ENCODE measurements around the gene SORBS2.
"Not testable (repeated sequence)": the region's sequence is repeated elsewhere in the genome, so short reads cannot be mapped to it uniquely, and the experiment has no call there.

Gene SORBS2, protein sequence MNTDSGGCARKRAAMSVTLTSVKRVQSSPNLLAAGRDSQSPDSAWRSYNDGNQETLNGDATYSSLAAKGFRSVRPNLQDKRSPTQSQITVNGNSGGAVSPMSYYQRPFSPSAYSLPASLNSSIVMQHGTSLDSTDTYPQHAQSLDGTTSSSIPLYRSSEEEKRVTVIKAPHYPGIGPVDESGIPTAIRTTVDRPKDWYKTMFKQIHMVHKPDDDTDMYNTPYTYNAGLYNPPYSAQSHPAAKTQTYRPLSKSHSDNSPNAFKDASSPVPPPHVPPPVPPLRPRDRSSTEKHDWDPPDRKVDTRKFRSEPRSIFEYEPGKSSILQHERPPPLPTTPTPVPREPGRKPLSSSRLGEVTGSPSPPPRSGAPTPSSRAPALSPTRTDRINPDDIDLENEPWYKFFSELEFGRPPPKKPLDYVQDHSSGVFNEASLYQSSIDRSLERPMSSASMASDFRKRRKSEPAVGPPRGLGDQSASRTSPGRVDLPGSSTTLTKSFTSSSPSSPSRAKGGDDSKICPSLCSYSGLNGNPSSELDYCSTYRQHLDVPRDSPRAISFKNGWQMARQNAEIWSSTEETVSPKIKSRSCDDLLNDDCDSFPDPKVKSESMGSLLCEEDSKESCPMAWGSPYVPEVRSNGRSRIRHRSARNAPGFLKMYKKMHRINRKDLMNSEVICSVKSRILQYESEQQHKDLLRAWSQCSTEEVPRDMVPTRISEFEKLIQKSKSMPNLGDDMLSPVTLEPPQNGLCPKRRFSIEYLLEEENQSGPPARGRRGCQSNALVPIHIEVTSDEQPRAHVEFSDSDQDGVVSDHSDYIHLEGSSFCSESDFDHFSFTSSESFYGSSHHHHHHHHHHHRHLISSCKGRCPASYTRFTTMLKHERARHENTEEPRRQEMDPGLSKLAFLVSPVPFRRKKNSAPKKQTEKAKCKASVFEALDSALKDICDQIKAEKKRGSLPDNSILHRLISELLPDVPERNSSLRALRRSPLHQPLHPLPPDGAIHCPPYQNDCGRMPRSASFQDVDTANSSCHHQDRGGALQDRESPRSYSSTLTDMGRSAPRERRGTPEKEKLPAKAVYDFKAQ (N-terminal part only)

DNA sequence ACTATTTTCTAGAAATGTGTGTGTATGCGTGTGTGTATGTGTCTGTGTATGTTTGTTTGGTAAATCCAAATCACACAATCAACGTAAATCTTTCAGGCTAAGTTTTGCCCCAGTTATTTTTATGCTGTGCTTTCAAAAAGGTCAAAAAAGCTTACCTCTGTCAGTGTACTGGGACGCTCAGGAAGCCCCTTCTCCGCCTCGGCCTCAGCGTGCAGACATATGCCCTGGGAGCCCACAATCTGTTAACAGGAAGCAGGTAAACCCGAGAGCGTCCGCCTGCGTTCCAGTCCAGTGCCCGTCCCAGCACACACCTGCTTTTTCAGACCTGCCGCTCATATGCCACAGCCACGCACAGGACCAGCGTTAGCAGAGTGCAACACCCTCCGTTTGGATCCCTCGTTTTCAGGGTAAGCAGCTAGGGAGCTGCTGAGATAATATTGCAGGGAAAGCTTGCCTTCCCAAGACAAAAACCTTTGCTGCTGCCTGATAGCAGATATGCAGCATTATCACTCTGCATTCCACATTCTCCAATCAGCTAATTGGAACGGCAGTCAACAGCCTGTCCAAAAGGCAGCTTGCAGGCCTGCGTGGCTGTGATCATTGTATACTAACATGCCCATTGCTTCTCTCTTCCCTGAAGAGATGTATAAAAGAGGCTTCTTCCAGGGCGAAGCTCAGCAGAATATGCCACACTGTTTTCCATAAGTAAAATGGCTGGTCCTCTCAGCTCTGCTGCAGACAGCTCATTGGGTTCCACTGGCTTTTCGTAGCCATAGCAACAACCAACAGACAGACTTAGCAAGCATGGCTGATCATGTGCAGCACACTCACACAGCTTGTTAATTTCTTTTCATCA is at the start of gene SORBS2:
Gene SORBS2 (minus strand): TSS at position 686 of the 856 bp plus-strand sequence. CDS start 121,623 bp downstream, outside the sequence.
- Histone ChIP-seq H3K4me1 (ENCODE audit: control insufficient read depth in 1 of 2, insufficient read depth in 2 of 2, low read length in 2 of 2) (peaks cover 0 to 7% of the 10 kb centered on the region in 2 donors), H3K27ac (ENCODE audit: low read length) (peak within 1 kb of the TSS; percentile 67), H3K36me3 (ENCODE audit: control insufficient read depth in 1 of 2, insufficient read depth in 2 of 2, low read length in 2 of 2) (no peaks in the 10 kb centered on the region), H3K4me3 (ENCODE audit: low read depth in 1 of 2, low read length in 2 of 2) (peak within 1 kb of the TSS; percentile 64 to 74), H3K9me3 (ENCODE audit: control insufficient read depth in 1 of 2, low read length in 2 of 2) (no peaks in the 10 kb centered on the region), H3K27me3 (ENCODE audit: low read depth, low read length) (no peaks in the 10 kb centered on the region)

DNA sequence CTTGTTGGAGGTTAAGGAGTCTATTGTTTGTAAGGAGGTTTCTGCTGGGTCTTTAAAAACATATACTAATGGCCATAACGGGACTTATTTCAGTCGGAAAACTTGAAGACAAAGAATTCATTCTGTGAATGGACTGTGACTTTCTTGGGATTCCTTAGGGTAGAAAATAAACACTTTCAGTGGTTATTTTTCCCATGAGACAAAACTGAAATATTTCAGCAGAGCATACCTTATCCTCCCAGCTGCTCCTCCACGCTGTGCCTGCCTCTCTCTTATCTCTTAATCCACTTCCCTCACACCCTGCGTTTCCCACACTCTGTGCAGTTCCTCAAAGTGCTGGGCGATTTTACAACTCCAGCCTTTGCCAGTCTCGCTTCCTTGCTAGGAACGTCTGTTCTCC is 47.1 kb upstream of the SORBS2 start:
- H3K4me1 ChIP-seq (ENCODE audit: control insufficient read depth in 1 of 2, insufficient read depth in 2 of 2, low read length in 2 of 2), result no peaks in the 10 kb centered on the region
- H3K36me3 ChIP-seq (ENCODE audit: control insufficient read depth in 1 of 2, insufficient read depth in 2 of 2, low read length in 2 of 2), result no peaks in the 10 kb centered on the region
- H3K27ac ChIP-seq (ENCODE audit: low read length), result no peak overlapping the region
- H3K4me3 ChIP-seq (ENCODE audit: low read depth in 1 of 2, low read length in 2 of 2), result no peak overlapping the region
- no peaks in the 10 kb centered on the region for H3K27me3 ChIP-seq (ENCODE audit: low read depth, low read length)
- no peaks in the 10 kb centered on the region for H3K9me3 ChIP-seq (ENCODE audit: control insufficient read depth in 1 of 2, low read length in 2 of 2)

DNA sequence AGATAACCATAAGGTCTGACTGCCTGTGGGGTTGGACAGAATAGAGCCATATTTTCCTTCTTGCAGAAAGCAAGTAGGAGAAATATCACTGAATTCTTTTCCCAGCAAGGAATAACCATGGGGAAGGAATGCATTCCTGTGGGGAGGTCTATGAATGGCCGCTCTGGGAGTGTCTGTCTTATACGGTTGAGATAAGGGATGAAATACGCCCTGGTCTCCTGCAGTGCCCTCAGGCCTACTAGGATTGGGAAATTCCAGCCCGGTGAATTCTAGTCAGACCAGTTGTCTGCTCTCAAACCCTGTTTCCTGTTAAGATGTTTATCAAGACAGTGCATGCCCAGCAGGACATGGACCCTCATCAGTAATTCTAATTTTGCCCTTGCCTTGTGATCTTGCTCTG is 45.6 kb upstream of the SORBS2 start:
- H3K9me3 ChIP-seq (ENCODE audit: control insufficient read depth in 1 of 2, low read length in 2 of 2); H3K27me3 ChIP-seq (ENCODE audit: low read depth, low read length); H3K27ac ChIP-seq (ENCODE audit: low read length); H3K4me1 ChIP-seq (ENCODE audit: control insufficient read depth in 1 of 2, insufficient read depth in 2 of 2, low read length in 2 of 2); H3K4me3 ChIP-seq (ENCODE audit: low read depth in 1 of 2, low read length in 2 of 2); H3K36me3 ChIP-seq (ENCODE audit: control insufficient read depth in 1 of 2, insufficient read depth in 2 of 2, low read length in 2 of 2): not testable (repeated sequence)

DNA sequence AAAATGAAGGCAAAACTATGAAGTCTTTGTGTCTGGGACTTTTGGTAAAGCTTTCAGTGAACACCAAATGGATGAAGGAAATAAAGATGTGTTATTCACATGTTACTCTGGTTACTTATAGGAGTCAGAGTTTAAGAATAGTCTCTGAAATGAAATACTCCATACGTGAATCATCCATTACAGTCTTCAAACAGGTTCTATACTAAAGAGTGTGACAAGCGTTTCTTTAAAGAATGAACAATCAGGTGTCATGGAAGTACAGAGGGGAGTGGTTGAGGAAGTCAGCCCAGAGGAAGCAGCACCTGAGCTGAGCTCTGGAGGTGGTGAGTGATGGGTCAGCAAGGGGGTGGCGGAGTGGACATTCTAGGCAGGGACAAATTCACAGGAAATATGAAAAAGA is 41.8 kb upstream of the SORBS2 start:
- Histone ChIP-seq H3K9me3 (ENCODE audit: control insufficient read depth in 1 of 2, low read length in 2 of 2) (no peaks in the 10 kb centered on the region), H3K4me3 (ENCODE audit: low read depth in 1 of 2, low read length in 2 of 2) (no peak overlapping the region), H3K36me3 (ENCODE audit: control insufficient read depth in 1 of 2, insufficient read depth in 2 of 2, low read length in 2 of 2) (no peaks in the 10 kb centered on the region), H3K27ac (ENCODE audit: low read length) (no peak overlapping the region), H3K4me1 (ENCODE audit: control insufficient read depth in 1 of 2, insufficient read depth in 2 of 2, low read length in 2 of 2) (no peaks in the 10 kb centered on the region), H3K27me3 (ENCODE audit: low read depth, low read length) (no peaks in the 10 kb centered on the region)

DNA sequence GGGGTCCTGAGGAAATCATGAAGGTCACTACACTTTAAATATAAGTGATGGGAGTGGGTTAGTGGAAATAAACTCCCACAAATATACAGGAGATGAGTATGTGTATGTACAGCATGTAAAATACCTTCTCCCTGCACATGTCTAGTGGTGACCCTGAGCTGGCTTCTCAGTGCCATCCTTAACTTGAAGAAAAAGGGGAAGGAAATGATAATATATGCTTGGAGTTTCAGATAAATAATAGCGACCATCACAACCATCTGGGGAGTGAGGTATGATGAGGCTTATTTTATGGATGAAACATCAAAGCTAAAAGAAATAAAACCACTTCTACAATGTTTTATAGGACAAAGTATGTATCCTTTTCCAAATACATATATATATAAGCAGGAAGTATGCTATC is 41.0 kb upstream of the SORBS2 start:
- Histone ChIP-seq H3K27ac (ENCODE audit: low read length) (no peak overlapping the region), H3K36me3 (ENCODE audit: control insufficient read depth in 1 of 2, insufficient read depth in 2 of 2, low read length in 2 of 2) (no peaks in the 10 kb centered on the region), H3K4me3 (ENCODE audit: low read depth in 1 of 2, low read length in 2 of 2) (no peak overlapping the region), H3K27me3 (ENCODE audit: low read depth, low read length) (no peaks in the 10 kb centered on the region), H3K4me1 (ENCODE audit: control insufficient read depth in 1 of 2, insufficient read depth in 2 of 2, low read length in 2 of 2) (no peaks in the 10 kb centered on the region), H3K9me3 (ENCODE audit: control insufficient read depth in 1 of 2, low read length in 2 of 2) (no peaks in the 10 kb centered on the region)

DNA sequence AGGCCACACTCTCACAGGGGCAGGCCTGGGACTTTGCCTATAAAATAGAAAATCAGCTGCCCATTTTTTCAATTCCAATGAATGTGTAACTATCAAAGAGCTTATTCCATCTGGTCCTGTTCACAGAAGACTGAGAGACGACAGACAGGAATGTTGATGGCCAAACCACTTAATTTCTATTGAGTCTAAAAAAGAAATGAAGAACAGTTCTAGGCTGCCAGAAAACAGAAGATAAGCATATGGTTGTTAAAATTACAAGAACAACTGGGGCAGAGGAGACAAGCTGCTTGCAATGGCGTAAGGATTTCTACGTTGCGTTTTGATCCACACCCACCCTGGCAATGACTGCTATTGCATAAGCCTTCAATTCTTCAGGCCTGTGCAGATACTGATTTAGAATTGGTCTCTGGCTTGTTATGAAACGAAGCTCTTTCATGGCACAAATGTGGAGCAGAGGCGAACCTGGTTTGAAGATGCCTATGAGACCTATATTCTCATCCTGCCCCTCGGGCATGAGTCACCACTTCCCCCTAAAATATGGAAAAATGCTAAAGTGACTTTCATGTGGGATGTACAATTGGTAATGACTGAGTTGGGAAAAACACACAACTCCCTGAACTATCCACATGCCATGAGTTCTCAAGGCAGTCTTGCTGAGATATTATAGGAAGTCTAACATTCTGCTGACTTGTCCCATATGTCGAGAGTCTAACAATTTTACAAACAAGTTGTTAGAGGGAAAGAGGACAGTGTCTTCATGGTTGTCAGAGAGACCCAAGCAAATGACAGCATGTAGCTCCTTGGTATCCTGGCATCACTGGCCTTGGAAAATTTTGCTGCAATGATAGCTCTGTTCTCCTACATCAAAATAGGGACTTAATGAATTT is 37.9 kb upstream of the SORBS2 start:
- H3K27me3 ChIP-seq (ENCODE audit: low read depth, low read length), result no peaks in the 10 kb centered on the region
- no peak overlapping the region for H3K27ac ChIP-seq (ENCODE audit: low read length)
- no peak overlapping the region for H3K4me3 ChIP-seq (ENCODE audit: low read depth in 1 of 2, low read length in 2 of 2)
- H3K4me1 ChIP-seq (ENCODE audit: control insufficient read depth in 1 of 2, insufficient read depth in 2 of 2, low read length in 2 of 2), result no peaks in the 10 kb centered on the region
- no peaks in the 10 kb centered on the region for H3K36me3 ChIP-seq (ENCODE audit: control insufficient read depth in 1 of 2, insufficient read depth in 2 of 2, low read length in 2 of 2)
- H3K9me3 ChIP-seq (ENCODE audit: control insufficient read depth in 1 of 2, low read length in 2 of 2), result no peaks in the 10 kb centered on the region

DNA sequence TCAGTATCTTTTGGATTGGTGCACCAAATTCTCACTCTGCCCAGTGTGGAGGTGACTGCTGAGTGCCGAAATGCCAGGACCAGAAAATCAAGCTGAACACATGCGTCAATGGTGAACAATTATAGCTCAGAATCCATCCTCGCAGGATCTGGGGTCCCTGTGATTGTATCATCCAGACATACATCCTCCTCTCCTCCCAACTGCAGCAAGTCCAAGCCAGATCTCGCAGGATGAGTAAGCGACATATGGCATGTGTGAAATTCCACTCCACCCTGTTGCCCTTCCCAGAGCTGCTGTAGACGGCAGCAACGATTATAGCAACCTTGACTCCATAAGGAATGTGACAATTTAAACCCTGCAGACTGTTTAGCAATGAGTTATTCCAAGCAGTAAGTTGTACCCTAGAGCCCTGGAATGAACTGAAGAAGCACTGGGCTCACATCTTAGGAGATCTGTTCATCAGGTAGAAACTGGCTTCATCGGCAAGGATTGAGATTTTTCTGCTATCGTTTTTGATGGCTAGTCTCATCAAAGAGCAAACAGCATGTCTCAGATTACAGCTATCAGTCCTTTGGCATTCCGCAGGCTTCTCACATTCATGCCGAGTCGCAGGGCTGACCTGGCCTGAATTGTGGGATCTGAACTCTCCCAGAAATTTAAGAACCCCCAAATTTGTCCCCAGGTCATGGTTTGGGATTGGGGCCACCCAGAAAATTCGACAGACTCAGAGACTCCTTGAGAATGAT is 35.5 kb upstream of the SORBS2 start:
- Histone ChIP-seq H3K36me3 (ENCODE audit: control insufficient read depth in 1 of 2, insufficient read depth in 2 of 2, low read length in 2 of 2) (no peaks in the 10 kb centered on the region), H3K9me3 (ENCODE audit: control insufficient read depth in 1 of 2, low read length in 2 of 2) (no peaks in the 10 kb centered on the region), H3K4me3 (ENCODE audit: low read depth in 1 of 2, low read length in 2 of 2) (no peak overlapping the region), H3K27ac (ENCODE audit: low read length) (no peak overlapping the region), H3K27me3 (ENCODE audit: low read depth, low read length) (no peaks in the 10 kb centered on the region), H3K4me1 (ENCODE audit: control insufficient read depth in 1 of 2, insufficient read depth in 2 of 2, low read length in 2 of 2) (no peaks in the 10 kb centered on the region)

DNA sequence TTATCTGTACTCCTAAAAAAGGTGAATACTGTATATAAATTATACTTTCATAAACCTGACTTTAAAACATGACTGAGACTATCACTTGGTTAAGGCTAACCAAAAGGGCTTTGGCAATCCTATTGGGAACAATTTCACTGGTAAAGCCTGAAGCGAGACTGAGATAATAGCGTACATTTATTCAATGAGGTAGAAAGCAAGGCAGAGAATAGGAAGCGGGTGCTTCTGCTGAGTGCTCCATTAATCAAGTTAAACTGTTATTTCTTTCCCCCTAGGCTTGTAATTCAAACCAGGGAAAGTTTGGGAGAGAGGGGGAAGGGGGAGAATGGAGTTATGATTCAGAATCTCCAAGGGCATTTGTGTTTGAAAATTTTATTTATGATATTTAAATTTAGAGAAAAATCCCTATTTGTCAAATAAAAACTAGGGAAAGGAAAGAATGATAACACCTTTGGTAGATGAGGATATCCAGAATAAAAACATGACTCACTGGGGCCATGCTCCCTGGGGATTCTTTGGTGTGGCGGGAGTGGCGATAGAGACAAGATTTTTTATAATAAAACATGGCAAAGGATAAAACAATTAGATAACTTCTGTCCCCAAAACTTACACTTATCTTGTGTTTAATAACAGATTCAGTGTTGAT is 34.6 kb upstream of the SORBS2 start:
- H3K27ac ChIP-seq (ENCODE audit: low read length), result no peak overlapping the region

DNA sequence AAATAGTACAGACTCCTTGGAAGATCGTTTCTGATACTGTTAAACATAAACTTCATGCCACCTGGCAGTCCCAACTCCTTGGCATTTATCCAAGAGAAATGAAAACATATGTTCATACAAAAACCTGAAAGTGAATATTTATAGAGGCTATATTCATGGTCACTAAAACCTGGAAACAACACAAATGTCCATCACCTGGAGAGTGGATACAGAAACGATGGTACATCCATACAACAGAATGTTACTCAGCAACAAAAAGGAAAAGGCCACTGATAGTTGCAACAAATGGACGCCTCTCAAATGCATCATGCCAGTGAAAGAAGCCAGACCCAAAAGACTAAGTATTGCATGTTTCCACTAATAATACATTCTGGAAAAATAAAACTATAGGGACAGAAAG is 34.0 kb upstream of the SORBS2 start:
- H3K27ac ChIP-seq (ENCODE audit: low read length), result no peak overlapping the region
- no peaks in the 10 kb centered on the region for H3K9me3 ChIP-seq (ENCODE audit: control insufficient read depth in 1 of 2, low read length in 2 of 2)
- no peaks in the 10 kb centered on the region for H3K4me1 ChIP-seq (ENCODE audit: control insufficient read depth in 1 of 2, insufficient read depth in 2 of 2, low read length in 2 of 2)
- H3K36me3 ChIP-seq (ENCODE audit: control insufficient read depth in 1 of 2, insufficient read depth in 2 of 2, low read length in 2 of 2), result no peaks in the 10 kb centered on the region
- no peaks in the 10 kb centered on the region for H3K27me3 ChIP-seq (ENCODE audit: low read depth, low read length)
- no peak overlapping the region for H3K4me3 ChIP-seq (ENCODE audit: low read depth in 1 of 2, low read length in 2 of 2)

More for the DNA sequence above, 34.6 kb upstream of the SORBS2 start:
- Histone ChIP-seq H3K9me3 (ENCODE audit: control insufficient read depth in 1 of 2, low read length in 2 of 2) (no peaks in the 10 kb centered on the region), H3K27me3 (ENCODE audit: low read depth, low read length) (no peaks in the 10 kb centered on the region), H3K36me3 (ENCODE audit: control insufficient read depth in 1 of 2, insufficient read depth in 2 of 2, low read length in 2 of 2) (no peaks in the 10 kb centered on the region), H3K4me1 (ENCODE audit: control insufficient read depth in 1 of 2, insufficient read depth in 2 of 2, low read length in 2 of 2) (no peaks in the 10 kb centered on the region), H3K4me3 (ENCODE audit: low read depth in 1 of 2, low read length in 2 of 2) (no peak overlapping the region)

Data from muscle layer of duodenum (tissue), 2 donors.